Amniotic stem cell (primary cell): ENCODE data around the gene RRP8.

ENCODE experiments used
- DNase-seq: peaks from one replicate; lab custom pipeline; 2025; lab: John Stamatoyannopoulos, UW

Gene RRP8

GRCh38 chr11:6568191-6568918 lies 35.1 kb downstream of the RRP8 start:
- no peak for DNase-seq

- DNase-seq, result no peak
These were observed 36.1 kb downstream of the RRP8 start for GRCh38 chr11:6567371-6567745.

- no peak for DNase-seq
These were observed 36.6 kb downstream of the RRP8 start for GRCh38 chr11:6566704-6567370.

GRCh38 chr11:6565988-6566703 lies 37.3 kb downstream of the RRP8 start:
- DNase-seq, result no peak

- no peak for DNase-seq
These were observed 38.1 kb downstream of the RRP8 start for GRCh38 chr11:6565325-6565724.

- no peak for DNase-seq
These were observed 39.7 kb downstream of the RRP8 start for GRCh38 chr11:6563667-6564066.

GRCh38 chr11:6563121-6563619 lies 40.2 kb downstream of the RRP8 start:
- no peak for DNase-seq

GRCh38 chr11:6561288-6561687 lies 42.1 kb downstream of the RRP8 start:
- no peak for DNase-seq

- no peak for DNase-seq
These were observed 44.0 kb downstream of the RRP8 start for GRCh38 chr11:6559369-6559768.

GRCh38 chr11:6557761-6558674 lies 45.4 kb downstream of the RRP8 start:
- DNase-seq, result no peak

- DNase-seq, result no peak
These were observed 46.4 kb downstream of the RRP8 start for GRCh38 chr11:6557063-6557462.

GRCh38 chr11:6556139-6556949 lies 47.1 kb downstream of the RRP8 start:
- DNase-seq, result no peak

- no peak for DNase-seq
These were observed 48.3 kb downstream of the RRP8 start for GRCh38 chr11:6554828-6555706.

- DNase-seq, result no peak
These were observed 49.8 kb downstream of the RRP8 start for GRCh38 chr11:6553634-6554033.

- DNase-seq, result no peak
These were observed 54.8 kb downstream of the RRP8 start for GRCh38 chr11:6548641-6549040.

GRCh38 chr11:6548121-6548520 lies 55.3 kb downstream of the RRP8 start:
- DNase-seq, result no peak

GRCh38 chr11:6547177-6547576 lies 56.2 kb downstream of the RRP8 start:
- DNase-seq, result no peak

GRCh38 chr11:6546735-6547134 lies 56.7 kb downstream of the RRP8 start:
- DNase-seq, result no peak

- no peak for DNase-seq
These were observed 57.4 kb downstream of the RRP8 start for GRCh38 chr11:6545917-6546605.
